ENCODE data around the gene MYO9B.
A peak's percentile ranks its signal among the peaks of the same experiment; 100 is the strongest.

Gene MYO9B

GRCh38 chr19:17048885-17049453, 26.6 kb upstream of the MYO9B start:
- no peak for DNase-seq (ENCODE audit: low read depth)
- no peak for TF ChIP-seq CTCF (IDR thresholded peaks at IDR 0.05; ENCODE audit: low read length, missing control alignments)
- H3K4me3 ChIP-seq (replicated peaks; ENCODE audit: low read depth, low read length), result no peak overlapping the region

GRCh38 chr19:17049711-17050280, 25.8 kb upstream of the MYO9B start:
- H3K4me3 ChIP-seq (replicated peaks; ENCODE audit: low read depth, low read length), result no peak overlapping the region
- peak; percentile 58 for DNase-seq (ENCODE audit: low read depth)
- no peak for TF ChIP-seq CTCF (IDR thresholded peaks at IDR 0.05; ENCODE audit: low read length, missing control alignments)

GRCh38 chr19:17052439-17052838, 23.1 kb upstream of the MYO9B start:
- DNase-seq (ENCODE audit: low read depth), result peak; percentile 74
- TF ChIP-seq CTCF (IDR thresholded peaks at IDR 0.05; ENCODE audit: low read length, missing control alignments), result peak; percentile 62
- no peak overlapping the region for H3K4me3 ChIP-seq (replicated peaks; ENCODE audit: low read depth, low read length)

GRCh38 chr19:17054746-17055145, 20.8 kb upstream of the MYO9B start:
- TF ChIP-seq CTCF (IDR thresholded peaks at IDR 0.05; ENCODE audit: low read length, missing control alignments), result no peak
- DNase-seq (ENCODE audit: low read depth), result peak; percentile 16
- no peak overlapping the region for H3K4me3 ChIP-seq (replicated peaks; ENCODE audit: low read depth, low read length)

GRCh38 chr19:17055636-17056035, 19.9 kb upstream of the MYO9B start:
- DNase-seq (ENCODE audit: low read depth), result no peak
- TF ChIP-seq CTCF (IDR thresholded peaks at IDR 0.05; ENCODE audit: low read length, missing control alignments), result no peak

GRCh38 chr19:17058236-17058635, 17.3 kb upstream of the MYO9B start:
- no peak overlapping the region for H3K4me3 ChIP-seq (replicated peaks; ENCODE audit: low read depth, low read length)
- no peak for TF ChIP-seq CTCF (IDR thresholded peaks at IDR 0.05; ENCODE audit: low read length, missing control alignments)
- peak; percentile 62 for DNase-seq (ENCODE audit: low read depth)

More at GRCh38 chr19:17055636-17056035, 19.9 kb upstream of the MYO9B start:
- no peak overlapping the region for H3K4me3 ChIP-seq (replicated peaks; ENCODE audit: low read depth, low read length)

- TF ChIP-seq CTCF (IDR thresholded peaks at IDR 0.05; ENCODE audit: low read length, missing control alignments), result no peak
- DNase-seq (ENCODE audit: low read depth), result no peak
- H3K4me3 ChIP-seq (replicated peaks; ENCODE audit: low read depth, low read length), result no peak overlapping the region
Observed at GRCh38 chr19:17060802-17061201, 14.8 kb upstream of the MYO9B start.

All from fibroblast of pulmonary artery (primary cell).